Stimulated activated naive CD4-positive, alpha-beta T cell treated with Interleukin-2 at 50 U/mL for 16 hours (primary cell): ENCODE results near the gene ANK3.

Source experiments
- DNase-seq: peaks from one replicate; lab custom pipeline; 2025; lab: John Stamatoyannopoulos, UW

ANK3 gene

GRCh38 chr10:60139290-60139689 lies 250.4 kb downstream of the ANK3 start:
- no peak for DNase-seq

- DNase-seq, result no peak
These were observed 250.8 kb downstream of the ANK3 start for GRCh38 chr10:60138842-60139241.

DNA sequence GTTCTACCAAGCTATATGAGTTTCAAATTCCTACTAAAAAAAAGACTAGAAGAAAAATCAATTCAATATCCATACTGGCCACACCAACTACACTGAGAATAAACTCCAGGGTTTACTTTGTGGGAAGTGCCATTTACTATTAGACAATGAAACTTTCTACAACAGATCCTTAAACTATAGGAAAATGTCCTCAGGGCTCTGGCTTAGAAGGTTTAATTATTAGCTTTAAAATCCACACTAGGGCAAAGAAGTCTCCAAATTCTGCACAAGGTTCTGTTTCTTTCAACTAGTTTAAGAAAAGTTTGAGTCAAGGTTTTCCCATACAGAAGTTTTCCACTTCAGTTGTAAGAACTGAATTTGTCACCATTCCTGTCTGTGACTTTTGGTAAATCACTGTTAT lies 251.6 kb downstream of the ANK3 start:
- DNase-seq, result no peak

DNA sequence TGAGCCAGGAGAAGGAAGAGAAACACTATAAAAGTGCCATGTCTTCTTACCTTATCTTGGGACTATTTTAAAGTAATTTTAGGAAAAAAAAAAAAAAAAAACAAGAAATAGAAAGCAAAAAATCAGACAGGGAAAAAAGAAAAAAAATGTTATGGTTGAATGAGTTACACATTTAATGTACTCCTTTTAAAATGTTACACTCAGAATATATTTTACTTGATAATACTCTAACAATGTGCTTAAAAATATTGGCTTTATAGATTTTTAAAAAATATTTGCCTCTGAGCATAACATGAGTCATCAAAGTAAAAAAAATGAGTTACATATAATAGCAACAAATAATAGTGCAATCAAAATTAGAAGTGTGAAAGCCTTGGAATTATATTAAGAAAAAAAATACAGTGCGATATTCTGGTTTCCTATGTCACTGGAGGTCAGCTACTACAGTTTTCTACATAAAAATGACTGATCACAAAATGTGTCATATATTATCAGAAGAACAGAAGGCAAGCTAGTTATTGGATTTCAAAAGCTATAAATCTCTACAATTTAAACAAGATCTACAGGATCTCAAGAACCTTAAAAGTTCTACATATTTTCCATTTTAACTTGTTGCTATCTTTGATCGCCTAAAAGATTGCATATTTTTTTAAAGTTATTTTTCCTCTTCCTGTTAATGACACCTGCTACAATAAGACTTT lies 252.2 kb downstream of the ANK3 start:
- DNase-seq, result no peak

DNA sequence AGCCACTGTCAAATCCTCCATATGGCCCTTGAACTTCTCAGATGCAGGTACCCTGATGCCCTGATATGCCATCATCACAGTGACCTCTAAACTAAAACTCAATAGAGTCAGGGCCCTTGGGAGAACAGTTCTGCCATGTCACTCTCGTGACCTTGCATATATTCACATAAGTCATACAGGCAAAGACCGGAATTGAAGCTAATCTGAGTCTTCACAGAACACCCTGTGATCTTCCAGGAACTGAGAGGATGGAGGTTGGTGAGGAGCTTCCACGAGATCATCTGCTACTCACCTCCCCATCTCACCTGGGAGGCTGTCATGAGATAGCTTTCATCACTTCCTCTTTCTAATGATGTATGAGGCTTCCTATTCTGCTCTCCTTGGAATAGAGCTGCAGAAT lies 254.7 kb downstream of the ANK3 start:
- DNase-seq, result no peak

DNA sequence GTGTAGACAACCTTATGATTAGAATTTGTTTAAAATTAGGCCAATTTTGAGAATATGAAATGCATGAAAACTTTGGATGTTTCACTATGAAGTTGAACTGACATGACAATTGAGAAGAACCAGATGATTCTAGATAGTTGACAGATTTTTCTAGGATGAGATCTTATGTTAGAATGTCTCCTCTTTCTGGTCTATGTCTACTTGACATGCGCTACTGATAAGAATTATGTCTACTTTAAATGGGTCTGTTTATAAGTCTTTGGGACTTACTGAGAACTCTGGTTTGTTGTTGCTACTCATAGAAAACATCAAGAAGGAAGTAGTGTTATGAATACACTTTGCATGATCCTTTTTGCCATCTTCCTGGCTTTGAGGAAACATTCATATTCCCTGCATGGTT lies 255.1 kb downstream of the ANK3 start:
- DNase-seq, result no peak

DNA sequence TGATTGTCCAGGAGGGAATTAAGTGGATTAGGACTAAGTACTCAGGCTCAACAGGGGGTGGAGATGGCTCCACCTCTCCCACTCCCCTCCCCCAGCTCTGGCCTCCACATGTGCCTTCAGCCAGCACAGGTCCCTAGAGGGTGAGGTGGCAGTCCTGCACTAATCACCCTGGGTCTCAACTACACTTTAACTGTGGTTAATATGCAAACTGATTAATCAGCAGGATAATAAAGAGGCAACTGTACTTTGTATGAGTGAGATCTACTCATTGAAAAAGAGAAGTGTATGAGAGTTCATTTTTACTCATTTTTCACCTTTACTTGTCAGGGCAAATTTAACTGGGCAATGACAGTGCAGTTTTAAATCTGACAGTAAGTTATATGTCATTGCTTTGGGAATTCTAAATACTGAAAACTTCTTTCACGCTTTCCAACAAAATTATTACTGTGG lies 259.5 kb downstream of the ANK3 start:
- no peak for DNase-seq

GRCh38 chr10:60125895-60126294 lies 263.8 kb downstream of the ANK3 start:
- no peak for DNase-seq

DNA sequence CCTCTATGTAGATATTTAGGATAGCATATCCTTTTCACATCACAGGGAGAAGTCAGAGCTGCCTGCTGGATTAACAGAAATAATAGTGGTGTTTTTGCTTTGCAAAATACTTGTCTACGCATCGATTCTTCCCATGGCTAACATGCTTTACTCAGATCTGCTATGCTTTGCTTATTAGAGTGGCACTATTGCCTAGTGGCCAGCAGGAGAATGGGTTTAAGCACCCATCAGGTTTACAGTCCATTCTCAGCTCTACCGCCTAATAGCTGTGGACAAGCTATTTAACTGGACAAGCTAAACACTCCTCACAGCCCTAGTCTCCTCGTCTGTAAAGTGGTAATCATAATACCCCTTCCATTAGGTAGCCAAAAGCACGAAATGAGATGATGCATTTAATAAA lies 265.1 kb downstream of the ANK3 start:
- no peak for DNase-seq

- DNase-seq, result no peak
These were observed 266.0 kb downstream of the ANK3 start for GRCh38 chr10:60123668-60124067.

- no peak for DNase-seq
These were observed 266.5 kb downstream of the ANK3 start for GRCh38 chr10:60123172-60123571.

- DNase-seq, result no peak
These were observed 267.5 kb downstream of the ANK3 start for GRCh38 chr10:60122190-60122589.

GRCh38 chr10:60114765-60115586 lies 274.7 kb downstream of the ANK3 start:
- DNase-seq, result no peak

GRCh38 chr10:60110739-60111138 lies 278.9 kb downstream of the ANK3 start:
- no peak for DNase-seq

DNA sequence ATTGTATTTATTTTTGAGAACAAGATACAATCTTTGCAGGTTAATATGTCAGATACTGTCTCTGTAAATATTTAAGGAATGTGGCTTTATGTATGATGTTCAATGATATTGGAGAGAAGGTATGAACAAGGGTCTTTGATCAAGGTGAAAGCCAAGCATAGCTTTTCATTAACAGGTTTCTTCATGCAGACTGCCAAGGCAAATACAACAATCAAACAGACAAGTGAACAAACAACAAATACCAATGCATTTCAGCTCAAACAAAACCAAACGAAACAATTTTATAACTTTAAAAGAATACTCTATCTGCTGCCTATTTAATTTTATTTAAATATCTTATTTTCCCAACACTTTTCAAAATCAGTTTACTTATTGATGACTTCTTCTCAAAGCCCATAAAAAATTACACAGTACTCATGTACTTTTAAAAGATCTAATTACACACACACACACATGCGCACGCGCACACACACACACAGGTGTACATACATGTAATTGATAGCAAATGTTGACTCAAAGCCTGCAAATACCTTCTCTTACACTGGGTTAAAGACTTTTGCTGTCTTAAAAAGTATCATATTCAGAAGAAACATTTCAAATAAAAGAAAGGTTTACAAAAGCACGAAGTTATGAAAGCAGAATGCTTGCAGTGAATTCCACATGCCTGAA lies 282.2 kb downstream of the ANK3 start:
- DNase-seq, result no peak

DNA sequence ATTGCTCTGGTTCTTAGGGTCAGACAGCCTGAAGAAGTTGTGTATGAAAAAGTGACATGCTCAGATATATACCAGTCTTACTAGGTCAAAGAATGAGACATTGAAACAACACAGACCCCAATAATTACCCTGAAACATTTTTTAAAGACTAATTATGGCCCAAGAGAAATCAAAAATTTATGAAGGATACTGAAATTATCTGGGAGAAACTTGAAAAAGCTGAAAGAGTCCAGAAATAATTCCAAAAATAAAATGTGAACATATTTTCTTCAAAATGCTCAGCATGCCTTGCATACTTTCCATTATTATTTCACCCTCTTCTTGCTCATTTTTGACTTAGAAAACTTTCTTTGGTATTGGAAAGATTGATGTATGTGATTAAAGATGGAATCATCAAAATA lies 284.4 kb downstream of the ANK3 start:
- DNase-seq, result no peak

DNA sequence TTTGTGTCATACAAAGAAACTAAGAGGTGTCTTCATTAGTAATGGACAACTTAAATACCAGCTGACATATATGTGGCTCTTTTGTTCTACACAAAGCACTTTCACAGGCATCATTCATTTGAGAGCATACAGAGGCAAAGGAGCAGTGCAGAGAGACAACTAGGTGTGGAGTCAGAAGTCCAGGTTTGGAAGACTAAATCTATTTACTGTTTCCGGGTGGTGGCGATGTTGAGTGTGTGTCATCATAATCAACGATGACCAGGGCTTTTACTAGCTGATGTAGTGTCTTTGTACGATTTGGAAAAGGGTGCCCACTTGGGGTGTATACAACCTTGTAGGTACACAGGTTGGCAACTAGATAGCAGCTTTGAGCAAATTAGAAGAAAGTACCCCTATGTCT lies 287.9 kb downstream of the ANK3 start:
- no peak for DNase-seq

DNA sequence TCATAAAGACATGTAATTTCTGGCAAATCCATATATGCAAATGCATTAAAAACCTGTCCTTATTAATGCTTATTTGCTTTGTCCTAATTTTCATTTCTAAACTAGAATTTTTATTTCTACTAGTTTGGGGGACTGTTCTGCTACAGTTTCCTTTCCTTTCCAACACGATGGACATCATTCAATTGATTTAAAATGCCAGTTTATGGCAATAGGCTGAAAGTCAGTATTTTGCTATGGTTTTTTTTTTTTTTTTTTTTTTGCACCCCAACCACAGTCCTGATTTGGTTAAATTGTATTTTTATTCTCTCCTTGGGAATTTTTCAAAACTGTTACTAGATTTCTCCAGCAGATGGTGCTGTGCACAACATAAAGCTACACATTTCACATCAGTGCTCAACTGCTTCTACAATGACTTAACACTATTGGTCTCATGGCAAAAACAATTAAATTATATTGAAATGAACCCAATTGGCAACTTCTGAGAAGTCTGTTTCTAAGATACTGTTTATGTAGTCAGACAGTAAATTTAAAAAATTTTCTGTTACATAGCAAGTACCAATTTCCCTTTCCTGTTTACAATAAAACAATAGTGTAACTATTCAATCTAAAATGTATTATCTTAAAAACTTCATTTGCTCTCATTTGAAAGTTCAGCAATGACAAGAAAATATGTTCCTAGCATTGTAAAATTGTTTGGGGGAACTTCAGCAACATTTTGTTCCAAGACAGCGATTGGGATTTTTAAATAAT lies 289.5 kb downstream of the ANK3 start:
- DNase-seq, result no peak

GRCh38 chr10:60098677-60099601 lies 290.7 kb downstream of the ANK3 start:
- DNase-seq, result no peak

DNA sequence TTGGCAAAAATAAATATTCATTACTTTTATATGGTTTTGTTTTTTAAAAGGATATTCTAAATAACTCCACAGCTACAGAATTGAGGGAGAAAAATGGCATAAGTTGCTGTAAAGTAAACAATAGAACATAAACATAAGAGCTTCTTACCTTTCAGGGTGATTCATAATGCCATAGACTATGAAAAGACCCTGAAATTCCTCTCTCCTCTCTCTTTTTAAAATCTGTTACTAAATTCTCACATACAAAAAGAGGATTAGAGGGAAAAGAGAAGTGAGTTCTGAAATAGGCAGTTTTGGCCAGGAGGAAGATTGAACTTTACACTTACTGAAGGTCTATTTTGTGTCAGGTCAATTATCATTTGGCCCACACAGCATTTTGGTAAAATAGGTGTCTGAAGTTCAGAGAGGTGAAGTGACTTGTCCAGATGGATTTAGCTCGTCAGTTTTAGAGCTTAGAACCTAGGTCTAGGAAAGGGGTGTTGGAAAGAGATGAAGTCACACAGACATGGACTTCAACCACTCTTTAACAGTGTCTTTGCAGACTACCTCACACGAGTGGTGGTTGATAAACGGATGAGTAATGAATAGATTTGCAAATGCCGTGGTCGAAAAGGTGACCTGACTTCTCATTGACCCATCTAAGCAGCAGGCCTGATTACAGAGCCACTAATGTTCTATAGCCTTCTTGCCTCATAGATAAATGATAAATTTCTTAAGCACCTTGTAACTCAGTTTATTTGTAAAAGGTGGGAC lies 292.7 kb downstream of the ANK3 start:
- no peak for DNase-seq
